ENCODE measurements around the gene HECW1.

HECW1 gene

DNA sequence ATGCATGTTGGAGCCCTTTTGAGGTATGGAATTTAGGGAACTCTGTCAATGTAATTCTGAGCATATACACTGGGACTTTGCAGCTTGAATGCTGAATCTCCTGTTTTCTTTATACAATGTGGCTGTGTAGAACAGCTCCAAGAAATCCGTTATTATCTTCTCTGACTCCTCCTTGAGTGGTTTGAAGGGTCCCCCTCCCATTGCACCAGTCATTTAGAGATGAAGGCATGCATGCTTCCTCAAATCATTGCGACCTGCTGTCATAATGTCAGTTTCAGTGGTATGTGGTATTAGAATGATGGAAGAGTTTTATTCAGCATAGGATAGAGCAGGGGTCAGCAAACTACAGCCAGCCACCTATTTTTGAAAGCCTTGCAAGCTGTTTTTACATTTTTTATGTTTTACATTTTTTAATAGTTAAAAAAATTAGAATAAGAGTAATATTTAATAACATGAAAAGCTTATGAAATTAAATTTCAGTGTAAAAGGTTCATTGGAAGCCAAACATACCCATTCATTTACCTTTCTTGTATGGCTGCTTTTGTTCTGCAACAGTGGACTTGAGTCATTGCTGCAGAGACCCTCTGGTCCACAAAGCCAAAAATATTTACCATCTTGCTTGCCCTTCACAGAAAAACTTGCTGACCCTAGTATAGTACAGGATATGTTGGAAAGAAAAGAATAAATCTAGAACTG, 478.6 kb downstream of the HECW1 start (continued):
- TF ChIP-seq ZNF565 (CRISPR knock-in tag; conservative IDR thresholded peaks at IDR 0.05; ENCODE audit: low read depth) (no peak), TCF4 (CRISPR knock-in tag; IDR thresholded peaks at IDR 0.05; ENCODE audit: borderline replicate concordance) (no peak), ESRRG (CRISPR knock-in tag; IDR thresholded peaks at IDR 0.05) (no peak)
- TF ChIP-seq, protein P1, sequence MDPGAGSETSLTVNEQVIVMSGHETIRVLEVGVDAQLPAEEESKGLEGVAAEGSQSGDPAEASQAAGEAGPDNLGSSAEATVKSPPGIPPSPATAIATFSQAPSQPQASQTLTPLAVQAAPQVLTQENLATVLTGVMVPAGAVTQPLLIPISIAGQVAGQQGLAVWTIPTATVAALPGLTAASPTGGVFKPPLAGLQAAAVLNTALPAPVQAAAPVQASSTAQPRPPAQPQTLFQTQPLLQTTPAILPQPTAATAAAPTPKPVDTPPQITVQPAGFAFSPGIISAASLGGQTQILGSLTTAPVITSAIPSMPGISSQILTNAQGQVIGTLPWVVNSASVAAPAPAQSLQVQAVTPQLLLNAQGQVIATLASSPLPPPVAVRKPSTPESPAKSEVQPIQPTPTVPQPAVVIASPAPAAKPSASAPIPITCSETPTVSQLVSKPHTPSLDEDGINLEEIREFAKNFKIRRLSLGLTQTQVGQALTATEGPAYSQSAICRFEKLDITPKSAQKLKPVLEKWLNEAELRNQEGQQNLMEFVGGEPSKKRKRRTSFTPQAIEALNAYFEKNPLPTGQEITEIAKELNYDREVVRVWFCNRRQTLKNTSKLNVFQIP (CRISPR knock-in tag; IDR thresholded peaks at IDR 0.05; ENCODE audit: borderline replicate concordance, low read depth): no peak

DNA sequence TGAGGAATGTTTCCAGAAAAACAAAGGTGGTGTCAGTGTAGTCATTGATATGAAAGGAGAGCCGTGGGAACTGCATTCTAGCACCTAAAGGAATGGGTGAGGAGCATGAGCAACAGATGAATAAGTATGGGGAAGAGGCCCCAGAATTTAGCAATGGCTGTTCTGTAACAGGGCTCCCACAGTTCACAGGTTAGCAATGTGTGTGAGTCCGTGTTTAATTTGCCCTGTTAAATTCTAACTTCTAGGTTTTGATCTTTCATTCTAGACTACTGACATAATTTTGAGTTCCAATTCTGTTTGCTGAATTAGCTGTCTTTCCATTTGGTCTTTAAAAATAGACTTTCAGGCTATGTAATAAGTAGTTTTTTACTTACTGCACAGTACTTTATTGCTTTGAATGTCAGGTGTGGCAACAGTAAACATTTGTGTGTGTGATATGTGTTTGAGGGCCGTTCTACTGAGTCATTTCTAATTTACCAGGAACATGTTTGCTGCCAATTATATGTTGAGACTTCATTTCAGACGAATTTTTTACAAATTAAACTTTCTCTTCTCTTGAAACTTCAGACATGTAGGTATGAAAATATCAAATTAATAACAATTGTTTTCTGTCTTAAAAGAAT, 479.2 kb downstream of the HECW1 start:
- ATAC-seq: peak; percentile 14; the same call in 1 of the 3 replicates

DNA sequence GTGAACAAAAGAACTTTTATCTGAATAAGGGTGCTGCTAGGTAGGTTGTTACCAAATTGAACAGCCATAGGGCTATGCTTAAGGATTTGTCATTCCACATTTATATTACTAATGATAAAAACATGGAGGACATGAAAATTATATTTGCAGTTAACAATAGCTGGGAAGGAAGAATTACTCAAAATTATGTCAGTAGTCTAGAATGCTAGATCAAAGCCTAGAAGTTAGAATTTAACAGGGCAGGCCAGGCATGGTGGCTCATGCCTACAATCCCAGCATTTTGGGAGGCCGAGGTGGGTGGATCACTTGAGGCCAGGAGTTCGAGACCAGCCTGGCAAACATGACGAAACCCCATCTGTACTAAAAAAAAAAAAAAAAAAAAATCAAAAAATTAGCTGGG, 479.9 kb downstream of the HECW1 start:
- TF ChIP-seq, protein P2, sequence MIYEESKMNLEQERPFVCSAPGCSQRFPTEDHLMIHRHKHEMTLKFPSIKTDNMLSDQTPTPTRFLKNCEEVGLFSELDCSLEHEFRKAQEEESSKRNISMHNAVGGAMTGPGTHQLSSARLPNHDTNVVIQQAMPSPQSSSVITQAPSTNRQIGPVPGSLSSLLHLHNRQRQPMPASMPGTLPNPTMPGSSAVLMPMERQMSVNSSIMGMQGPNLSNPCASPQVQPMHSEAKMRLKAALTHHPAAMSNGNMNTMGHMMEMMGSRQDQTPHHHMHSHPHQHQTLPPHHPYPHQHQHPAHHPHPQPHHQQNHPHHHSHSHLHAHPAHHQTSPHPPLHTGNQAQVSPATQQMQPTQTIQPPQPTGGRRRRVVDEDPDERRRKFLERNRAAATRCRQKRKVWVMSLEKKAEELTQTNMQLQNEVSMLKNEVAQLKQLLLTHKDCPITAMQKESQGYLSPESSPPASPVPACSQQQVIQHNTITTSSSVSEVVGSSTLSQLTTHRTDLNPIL (CRISPR knock-in tag; IDR thresholded peaks at IDR 0.05; ENCODE audit: low read depth): no peak
- TF ChIP-seq OSR1 (CRISPR knock-in tag; IDR thresholded peaks at IDR 0.05): no peak
- TF ChIP-seq ZC3H10 (CRISPR knock-in tag; IDR thresholded peaks at IDR 0.05): no peak
- TF ChIP-seq, protein P3, sequence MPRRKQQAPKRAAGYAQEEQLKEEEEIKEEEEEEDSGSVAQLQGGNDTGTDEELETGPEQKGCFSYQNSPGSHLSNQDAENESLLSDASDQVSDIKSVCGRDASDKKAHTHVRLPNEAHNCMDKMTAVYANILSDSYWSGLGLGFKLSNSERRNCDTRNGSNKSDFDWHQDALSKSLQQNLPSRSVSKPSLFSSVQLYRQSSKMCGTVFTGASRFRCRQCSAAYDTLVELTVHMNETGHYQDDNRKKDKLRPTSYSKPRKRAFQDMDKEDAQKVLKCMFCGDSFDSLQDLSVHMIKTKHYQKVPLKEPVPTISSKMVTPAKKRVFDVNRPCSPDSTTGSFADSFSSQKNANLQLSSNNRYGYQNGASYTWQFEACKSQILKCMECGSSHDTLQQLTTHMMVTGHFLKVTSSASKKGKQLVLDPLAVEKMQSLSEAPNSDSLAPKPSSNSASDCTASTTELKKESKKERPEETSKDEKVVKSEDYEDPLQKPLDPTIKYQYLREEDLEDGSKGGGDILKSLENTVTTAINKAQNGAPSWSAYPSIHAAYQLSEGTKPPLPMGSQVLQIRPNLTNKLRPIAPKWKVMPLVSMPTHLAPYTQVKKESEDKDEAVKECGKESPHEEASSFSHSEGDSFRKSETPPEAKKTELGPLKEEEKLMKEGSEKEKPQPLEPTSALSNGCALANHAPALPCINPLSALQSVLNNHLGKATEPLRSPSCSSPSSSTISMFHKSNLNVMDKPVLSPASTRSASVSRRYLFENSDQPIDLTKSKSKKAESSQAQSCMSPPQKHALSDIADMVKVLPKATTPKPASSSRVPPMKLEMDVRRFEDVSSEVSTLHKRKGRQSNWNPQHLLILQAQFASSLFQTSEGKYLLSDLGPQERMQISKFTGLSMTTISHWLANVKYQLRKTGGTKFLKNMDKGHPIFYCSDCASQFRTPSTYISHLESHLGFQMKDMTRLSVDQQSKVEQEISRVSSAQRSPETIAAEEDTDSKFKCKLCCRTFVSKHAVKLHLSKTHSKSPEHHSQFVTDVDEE (CRISPR knock-in tag; IDR thresholded peaks at IDR 0.05): no peak
- no peak for TF ChIP-seq ESRRG (CRISPR knock-in tag; IDR thresholded peaks at IDR 0.05)
- no peak for TF ChIP-seq BACH2 (CRISPR knock-in tag; IDR thresholded peaks at IDR 0.05; ENCODE audit: borderline replicate concordance)
- no peak for TF ChIP-seq TCF4 (CRISPR knock-in tag; IDR thresholded peaks at IDR 0.05; ENCODE audit: borderline replicate concordance)
- TF ChIP-seq ZNF8 (CRISPR knock-in tag; IDR thresholded peaks at IDR 0.05): no peak
- no peak for TF ChIP-seq ZNF70 (CRISPR knock-in tag; IDR thresholded peaks at IDR 0.05)
- TF ChIP-seq SNAI2 (CRISPR knock-in tag; IDR thresholded peaks at IDR 0.05): no peak
- TF ChIP-seq TOX (CRISPR knock-in tag; IDR thresholded peaks at IDR 0.05; ENCODE audit: borderline replicate concordance): no peak
- no peak for TF ChIP-seq ISL1 (CRISPR knock-in tag; IDR thresholded peaks at IDR 0.05)
- TF ChIP-seq RARB (CRISPR knock-in tag; IDR thresholded peaks at IDR 0.05): no peak
- TF ChIP-seq, protein P4, sequence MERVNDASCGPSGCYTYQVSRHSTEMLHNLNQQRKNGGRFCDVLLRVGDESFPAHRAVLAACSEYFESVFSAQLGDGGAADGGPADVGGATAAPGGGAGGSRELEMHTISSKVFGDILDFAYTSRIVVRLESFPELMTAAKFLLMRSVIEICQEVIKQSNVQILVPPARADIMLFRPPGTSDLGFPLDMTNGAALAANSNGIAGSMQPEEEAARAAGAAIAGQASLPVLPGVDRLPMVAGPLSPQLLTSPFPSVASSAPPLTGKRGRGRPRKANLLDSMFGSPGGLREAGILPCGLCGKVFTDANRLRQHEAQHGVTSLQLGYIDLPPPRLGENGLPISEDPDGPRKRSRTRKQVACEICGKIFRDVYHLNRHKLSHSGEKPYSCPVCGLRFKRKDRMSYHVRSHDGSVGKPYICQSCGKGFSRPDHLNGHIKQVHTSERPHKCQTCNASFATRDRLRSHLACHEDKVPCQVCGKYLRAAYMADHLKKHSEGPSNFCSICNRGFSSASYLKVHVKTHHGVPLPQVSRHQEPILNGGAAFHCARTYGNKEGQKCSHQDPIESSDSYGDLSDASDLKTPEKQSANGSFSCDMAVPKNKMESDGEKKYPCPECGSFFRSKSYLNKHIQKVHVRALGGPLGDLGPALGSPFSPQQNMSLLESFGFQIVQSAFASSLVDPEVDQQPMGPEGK (CRISPR knock-in tag; IDR thresholded peaks at IDR 0.05; ENCODE audit: borderline replicate concordance): no peak
- TF ChIP-seq ARNTL (CRISPR knock-in tag; IDR thresholded peaks at IDR 0.05; ENCODE audit: borderline replicate concordance, low read depth): no peak
- TF ChIP-seq CSDC2 (CRISPR knock-in tag; IDR thresholded peaks at IDR 0.05): no peak
- TF ChIP-seq, protein P5, sequence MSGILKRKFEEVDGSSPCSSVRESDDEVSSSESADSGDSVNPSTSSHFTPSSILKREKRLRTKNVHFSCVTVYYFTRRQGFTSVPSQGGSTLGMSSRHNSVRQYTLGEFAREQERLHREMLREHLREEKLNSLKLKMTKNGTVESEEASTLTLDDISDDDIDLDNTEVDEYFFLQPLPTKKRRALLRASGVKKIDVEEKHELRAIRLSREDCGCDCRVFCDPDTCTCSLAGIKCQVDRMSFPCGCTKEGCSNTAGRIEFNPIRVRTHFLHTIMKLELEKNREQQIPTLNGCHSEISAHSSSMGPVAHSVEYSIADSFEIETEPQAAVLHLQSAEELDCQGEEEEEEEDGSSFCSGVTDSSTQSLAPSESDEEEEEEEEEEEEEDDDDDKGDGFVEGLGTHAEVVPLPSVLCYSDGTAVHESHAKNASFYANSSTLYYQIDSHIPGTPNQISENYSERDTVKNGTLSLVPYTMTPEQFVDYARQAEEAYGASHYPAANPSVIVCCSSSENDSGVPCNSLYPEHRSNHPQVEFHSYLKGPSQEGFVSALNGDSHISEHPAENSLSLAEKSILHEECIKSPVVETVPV (CRISPR knock-in tag; IDR thresholded peaks at IDR 0.05): no peak
- no peak for TF ChIP-seq GLIS3 (CRISPR knock-in tag; IDR thresholded peaks at IDR 0.05)
- no peak for ATAC-seq

More for the DNA sequence above, 479.2 kb downstream of the HECW1 start:
- TF ChIP-seq ZNF8 (CRISPR knock-in tag; IDR thresholded peaks at IDR 0.05): no peak

Data from SK-N-SH treated with all-trans-retinoic acid at 6 μM for 48 hours (cell line).